ENCODE measurements around the gene SOWAHB. TPM values are rescaled to one million over a fixed set of nuclear protein-coding genes. Genes with fewer than 3 reads are reported as not detected.
"Not testable (repeated sequence)": the region's sequence is repeated elsewhere in the genome, so short reads cannot be mapped to it uniquely, and the experiment has no call there.

Gene SOWAHB
- total and polyA plus RNA-seq, 3 experiments from 2014 or later: not detected

- Mint-ChIP-seq H3K9me3 (peaks cover 0 to 4% (median 0%) of the 10 kb centered on the region in 5 donors), H3K4me3 (no peak overlapping the region), H3K36me3 (no peaks in the 10 kb centered on the region), H3K27ac (no peak overlapping the region), H3K27me3 (peaks cover 4 to 24% of the 10 kb centered on the region in 2 donors), H3K4me1 (peaks cover 0 to 5% (median 0%) of the 10 kb centered on the region in 3 donors)
- DNase-seq: no peak
- no peak overlapping the region for H3K27ac ChIP-seq (ENCODE audit: low read depth, low read length)
- ChIA-PET CTCF (no interaction called here), POLR2A (no interaction called here)
- H3K4me3 ChIP-seq (ENCODE audit: low read length): no peak overlapping the region
- no peaks in the 10 kb centered on the region for H3K9me3 ChIP-seq (ENCODE audit: low read length)
- no peaks in the 10 kb centered on the region for H3K36me3 ChIP-seq (ENCODE audit: insufficient read depth, low read length)
- H3K27me3 ChIP-seq (ENCODE audit: insufficient read depth, low read length, poor library complexity, severe bottlenecking): no peaks in the 10 kb centered on the region
- H3K4me1 ChIP-seq (ENCODE audit: insufficient read depth, low read length): no peaks in the 10 kb centered on the region
These were observed 24.4 kb downstream of the SOWAHB start for GRCh38 chr4:76873495-76873894.

- no peak overlapping the region for H3K4me3 ChIP-seq (ENCODE audit: low read length)
- H3K9me3 Mint-ChIP-seq: no peaks in the 10 kb centered on the region
- H3K9me3 ChIP-seq (ENCODE audit: low read length): no peaks in the 10 kb centered on the region
- ChIA-PET POLR2A (no interaction called here), CTCF (no interaction called here)
- no peaks in the 10 kb centered on the region for H3K36me3 Mint-ChIP-seq
- H3K4me3 Mint-ChIP-seq: no peak overlapping the region
- H3K36me3 ChIP-seq (ENCODE audit: insufficient read depth, low read length): no peaks in the 10 kb centered on the region
- no peak for DNase-seq
- no peaks in the 10 kb centered on the region for H3K27me3 ChIP-seq (ENCODE audit: insufficient read depth, low read length, poor library complexity, severe bottlenecking)
- no peak overlapping the region for H3K27ac Mint-ChIP-seq
- H3K4me1 Mint-ChIP-seq: peaks cover 0 to 5% (median 0%) of the 10 kb centered on the region in 3 donors
- H3K27ac ChIP-seq (ENCODE audit: low read depth, low read length): no peak overlapping the region
- no peaks in the 10 kb centered on the region for H3K4me1 ChIP-seq (ENCODE audit: insufficient read depth, low read length)
- H3K27me3 Mint-ChIP-seq: peaks cover 10 to 14% of the 10 kb centered on the region in 2 donors
These were observed 25.4 kb downstream of the SOWAHB start for GRCh38 chr4:76872556-76872955.

GRCh38 chr4:76868780-76869179, 29.2 kb downstream of the SOWAHB start:
- H3K9me3 ChIP-seq (ENCODE audit: low read length); H3K27me3 ChIP-seq (ENCODE audit: insufficient read depth, low read length, poor library complexity, severe bottlenecking); H3K36me3 ChIP-seq (ENCODE audit: insufficient read depth, low read length); H3K36me3 Mint-ChIP-seq; DNase-seq; H3K4me1 Mint-ChIP-seq; CTCF ChIA-PET; H3K4me3 Mint-ChIP-seq; H3K27ac Mint-ChIP-seq; H3K4me3 ChIP-seq (ENCODE audit: low read length); POLR2A ChIA-PET; H3K27ac ChIP-seq (ENCODE audit: low read depth, low read length); H3K4me1 ChIP-seq (ENCODE audit: insufficient read depth, low read length); H3K9me3 Mint-ChIP-seq: not testable (repeated sequence)
- H3K27me3 Mint-ChIP-seq: peaks cover 3 to 11% of the 10 kb centered on the region in 2 donors

- CTCF ChIA-PET: no interaction called here
- H3K36me3 Mint-ChIP-seq: no peaks in the 10 kb centered on the region
These were observed 29.9 kb downstream of the SOWAHB start for GRCh38 chr4:76867880-76868655.

GRCh38 chr4:76867377-76867776, 30.6 kb downstream of the SOWAHB start:
- POLR2A ChIA-PET: no interaction called here
- H3K27ac ChIP-seq (ENCODE audit: low read depth, low read length): no peak overlapping the region
- Mint-ChIP-seq H3K9me3 (no peaks in the 10 kb centered on the region), H3K4me3 (no peak overlapping the region), H3K4me1 (peaks cover 0 to 1% (median 0%) of the 10 kb centered on the region in 3 donors), H3K27me3 (peaks cover 3 to 11% of the 10 kb centered on the region in 2 donors), H3K27ac (peak overlapping the region in 1 of 8 donors; percentile 66), H3K36me3 (no peaks in the 10 kb centered on the region)
- no peaks in the 10 kb centered on the region for H3K4me1 ChIP-seq (ENCODE audit: insufficient read depth, low read length)
- no peaks in the 10 kb centered on the region for H3K9me3 ChIP-seq (ENCODE audit: low read length)
- no peak for DNase-seq
- CTCF ChIA-PET: no interaction called here
- no peak overlapping the region for H3K4me3 ChIP-seq (ENCODE audit: low read length)
- no peaks in the 10 kb centered on the region for H3K36me3 ChIP-seq (ENCODE audit: insufficient read depth, low read length)
- H3K27me3 ChIP-seq (ENCODE audit: insufficient read depth, low read length, poor library complexity, severe bottlenecking): no peaks in the 10 kb centered on the region

More at GRCh38 chr4:76867880-76868655, 29.9 kb downstream of the SOWAHB start:
- Histone ChIP-seq H3K9me3 (ENCODE audit: low read length) (no peaks in the 10 kb centered on the region), H3K4me1 (ENCODE audit: insufficient read depth, low read length) (no peaks in the 10 kb centered on the region), H3K27ac (ENCODE audit: low read depth, low read length) (no peak overlapping the region), H3K27me3 (ENCODE audit: insufficient read depth, low read length, poor library complexity, severe bottlenecking) (no peaks in the 10 kb centered on the region), H3K36me3 (ENCODE audit: insufficient read depth, low read length) (no peaks in the 10 kb centered on the region), H3K4me3 (ENCODE audit: low read length) (no peak overlapping the region)
- DNase-seq: no peak
- H3K27me3 Mint-ChIP-seq: peaks cover 3 to 11% of the 10 kb centered on the region in 2 donors
- peak overlapping the region in 1 of 8 donors; percentile 66 for H3K27ac Mint-ChIP-seq
- H3K9me3 Mint-ChIP-seq: no peaks in the 10 kb centered on the region
- H3K4me1 Mint-ChIP-seq: peaks cover 0 to 5% (median 0%) of the 10 kb centered on the region in 3 donors
- POLR2A ChIA-PET: no interaction called here
- no peak overlapping the region for H3K4me3 Mint-ChIP-seq

- H3K9me3 ChIP-seq (ENCODE audit: low read length): no peaks in the 10 kb centered on the region
- no peak for DNase-seq
- no peaks in the 10 kb centered on the region for H3K4me1 Mint-ChIP-seq
- no peaks in the 10 kb centered on the region for H3K9me3 Mint-ChIP-seq
- no peak overlapping the region for H3K4me3 ChIP-seq (ENCODE audit: low read length)
- no peak overlapping the region for H3K27ac ChIP-seq (ENCODE audit: low read depth, low read length)
- H3K27ac Mint-ChIP-seq: no peak overlapping the region
- no peaks in the 10 kb centered on the region for H3K27me3 ChIP-seq (ENCODE audit: insufficient read depth, low read length, poor library complexity, severe bottlenecking)
- no peaks in the 10 kb centered on the region for H3K36me3 ChIP-seq (ENCODE audit: insufficient read depth, low read length)
- peaks cover 3 to 11% of the 10 kb centered on the region in 2 donors for H3K27me3 Mint-ChIP-seq
- no peak overlapping the region for H3K4me3 Mint-ChIP-seq
- no peaks in the 10 kb centered on the region for H3K36me3 Mint-ChIP-seq
- CTCF ChIA-PET: no interaction called here
- POLR2A ChIA-PET: no interaction called here
- no peaks in the 10 kb centered on the region for H3K4me1 ChIP-seq (ENCODE audit: insufficient read depth, low read length)
These were observed 31.3 kb downstream of the SOWAHB start for GRCh38 chr4:76866641-76867040.

- H3K4me3 Mint-ChIP-seq: no peak overlapping the region
- CTCF ChIA-PET: no interaction called here
These were observed 39.6 kb downstream of the SOWAHB start for GRCh38 chr4:76858319-76858718.

GRCh38 chr4:76857074-76857409, 40.9 kb downstream of the SOWAHB start:
- Mint-ChIP-seq H3K36me3 (no peaks in the 10 kb centered on the region), H3K4me3 (no peak overlapping the region), H3K27ac (no peak overlapping the region), H3K9me3 (no peaks in the 10 kb centered on the region), H3K4me1 (peaks cover 0 to 5% (median 0%) of the 10 kb centered on the region in 3 donors), H3K27me3 (peaks cover 10 to 33% of the 10 kb centered on the region in 2 donors)
- no peak overlapping the region for H3K4me3 ChIP-seq (ENCODE audit: low read length)
- DNase-seq: no peak
- H3K4me1 ChIP-seq (ENCODE audit: insufficient read depth, low read length): no peaks in the 10 kb centered on the region
- no peak overlapping the region for H3K27ac ChIP-seq (ENCODE audit: low read depth, low read length)
- ChIA-PET POLR2A (no interaction called here), CTCF (no interaction called here)
- no peaks in the 10 kb centered on the region for H3K27me3 ChIP-seq (ENCODE audit: insufficient read depth, low read length, poor library complexity, severe bottlenecking)
- H3K9me3 ChIP-seq (ENCODE audit: low read length): no peaks in the 10 kb centered on the region
- H3K36me3 ChIP-seq (ENCODE audit: insufficient read depth, low read length): no peaks in the 10 kb centered on the region

More at GRCh38 chr4:76858319-76858718, 39.6 kb downstream of the SOWAHB start:
- Histone ChIP-seq H3K27ac (ENCODE audit: low read depth, low read length) (no peak overlapping the region), H3K9me3 (ENCODE audit: low read length) (no peaks in the 10 kb centered on the region), H3K36me3 (ENCODE audit: insufficient read depth, low read length) (no peaks in the 10 kb centered on the region), H3K4me1 (ENCODE audit: insufficient read depth, low read length) (no peaks in the 10 kb centered on the region), H3K27me3 (ENCODE audit: insufficient read depth, low read length, poor library complexity, severe bottlenecking) (no peaks in the 10 kb centered on the region), H3K4me3 (ENCODE audit: low read length) (no peak overlapping the region)
- Mint-ChIP-seq H3K27me3 (peaks cover 8 to 30% of the 10 kb centered on the region in 2 donors), H3K36me3 (no peaks in the 10 kb centered on the region), H3K9me3 (no peaks in the 10 kb centered on the region), H3K4me1 (peaks cover 0 to 5% (median 0%) of the 10 kb centered on the region in 3 donors), H3K27ac (no peak overlapping the region)
- DNase-seq: no peak
- POLR2A ChIA-PET: no interaction called here

Data from CD8-positive, alpha-beta memory T cell (primary cell).